ENCODE data around the gene TNFAIP1.

The TNFAIP1 gene

DNA sequence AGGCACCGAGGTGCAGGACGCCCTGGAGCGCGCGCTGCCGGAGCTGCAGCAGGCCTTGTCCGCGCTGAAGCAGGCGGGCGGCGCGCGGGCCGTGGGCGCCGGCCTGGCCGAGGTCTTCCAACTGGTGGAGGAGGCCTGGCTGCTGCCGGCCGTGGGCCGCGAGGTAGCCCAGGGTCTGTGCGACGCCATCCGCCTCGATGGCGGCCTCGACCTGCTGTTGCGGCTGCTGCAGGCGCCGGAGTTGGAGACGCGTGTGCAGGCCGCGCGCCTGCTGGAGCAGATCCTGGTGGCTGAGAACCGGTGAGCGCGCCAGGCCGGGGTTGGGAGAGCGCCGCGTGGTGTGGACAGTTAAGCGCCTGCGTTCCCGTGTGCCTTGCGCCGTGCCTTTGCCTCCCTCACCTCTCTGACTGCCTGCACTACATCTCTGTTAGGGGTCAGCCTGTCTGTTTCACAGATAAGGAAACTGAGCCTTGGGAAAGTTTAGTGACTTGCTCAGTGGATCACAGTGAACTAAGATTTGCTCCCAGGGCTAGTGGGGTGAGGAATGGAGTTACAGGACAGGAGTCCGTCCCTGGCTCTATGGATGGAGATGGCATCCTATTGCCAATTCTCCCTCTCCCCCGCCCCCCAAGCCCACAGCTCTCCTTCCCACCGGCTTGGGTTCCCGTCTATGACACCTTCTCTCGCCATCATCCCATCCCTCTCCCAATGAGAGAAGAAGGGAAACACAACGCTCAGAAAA is 36.8 kb downstream of the TNFAIP1 start:
- no peak for DNase-seq

DNA sequence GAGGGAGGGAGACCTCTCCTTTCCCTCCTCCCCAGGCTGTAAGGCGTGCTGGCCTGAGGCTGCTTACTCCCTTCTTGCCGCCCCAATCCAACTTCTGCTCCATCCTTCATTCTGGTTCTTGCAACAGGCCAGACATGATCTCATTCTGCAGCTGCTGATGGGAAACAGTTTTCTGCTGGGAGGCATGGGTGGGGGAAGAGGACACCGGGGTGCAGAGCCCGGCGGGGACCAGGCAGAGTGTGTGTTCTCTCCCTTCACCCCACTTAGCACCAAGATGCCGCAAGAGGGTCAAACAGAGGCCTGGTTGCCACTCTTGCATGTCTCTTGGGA is 37.3 kb downstream of the TNFAIP1 start:
- DNase-seq, result no peak

DNA sequence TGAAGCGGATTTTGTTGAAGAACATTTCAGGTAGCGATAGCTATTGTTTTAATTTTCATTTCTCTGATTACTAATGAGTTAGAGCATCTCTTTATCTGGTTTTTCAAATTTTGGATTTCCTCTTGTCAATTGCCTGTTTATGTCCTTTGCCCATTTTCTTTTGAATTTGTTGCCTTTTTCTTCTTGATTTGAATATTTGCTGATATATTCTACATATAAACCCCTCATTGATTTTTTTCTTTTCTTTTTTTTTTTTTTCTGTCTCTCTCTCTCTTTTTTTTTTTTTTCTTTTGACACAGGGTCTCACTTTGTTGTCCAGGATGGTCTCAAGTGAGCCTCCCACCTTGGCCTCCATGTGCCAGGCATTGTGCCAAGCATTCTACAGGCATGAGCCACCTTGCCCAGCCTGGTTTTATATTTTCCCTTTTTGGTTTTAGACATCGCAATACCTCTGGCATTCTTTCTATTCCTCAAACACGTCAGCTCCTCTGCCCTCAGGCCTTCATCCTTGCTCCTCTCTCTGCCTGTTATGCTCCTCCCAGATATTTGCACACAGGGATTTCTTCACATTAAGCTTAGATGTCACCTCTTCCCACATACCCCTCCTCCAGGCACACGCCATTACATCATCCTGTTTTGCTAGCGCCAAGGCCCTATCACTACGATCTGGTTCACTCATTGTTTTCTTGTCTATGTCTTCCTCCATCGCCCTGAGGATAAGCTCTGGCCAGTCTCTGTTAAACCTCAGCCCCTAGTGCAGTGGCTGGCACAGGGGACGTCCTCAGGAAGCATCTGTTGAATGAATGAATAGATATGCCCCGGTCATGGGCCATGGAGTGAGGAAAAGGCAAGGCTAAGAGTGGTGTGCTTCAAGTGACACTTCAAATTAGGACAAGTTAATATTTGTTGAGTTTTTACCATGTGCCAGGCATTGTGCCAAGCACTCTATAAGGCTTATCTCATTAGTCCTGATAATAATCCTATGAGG is 44.5 kb downstream of the TNFAIP1 start:
- no peak for DNase-seq

DNA sequence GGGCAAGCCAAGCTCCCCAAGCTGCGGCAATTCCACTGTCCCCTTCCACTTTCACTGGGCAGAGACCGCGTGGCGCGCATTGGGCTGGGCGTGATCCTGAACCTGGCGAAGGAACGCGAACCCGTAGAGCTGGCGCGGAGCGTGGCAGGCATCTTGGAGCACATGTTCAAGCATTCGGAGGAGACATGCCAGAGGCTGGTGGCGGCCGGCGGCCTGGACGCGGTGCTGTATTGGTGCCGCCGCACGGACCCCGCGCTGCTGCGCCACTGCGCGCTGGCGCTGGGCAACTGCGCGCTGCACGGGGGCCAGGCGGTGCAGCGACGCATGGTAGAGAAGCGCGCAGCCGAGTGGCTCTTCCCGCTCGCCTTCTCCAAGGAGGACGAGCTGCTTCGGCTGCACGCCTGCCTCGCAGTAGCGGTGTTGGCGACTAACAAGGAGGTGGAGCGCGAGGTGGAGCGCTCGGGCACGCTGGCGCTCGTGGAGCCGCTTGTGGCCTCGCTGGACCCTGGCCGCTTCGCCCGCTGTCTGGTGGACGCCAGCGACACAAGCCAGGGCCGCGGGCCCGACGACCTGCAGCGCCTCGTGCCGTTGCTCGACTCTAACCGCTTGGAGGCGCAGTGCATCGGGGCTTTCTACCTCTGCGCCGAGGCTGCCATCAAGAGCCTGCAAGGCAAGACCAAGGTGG is 45.7 kb downstream of the TNFAIP1 start:
- DNase-seq, result no peak

DNA sequence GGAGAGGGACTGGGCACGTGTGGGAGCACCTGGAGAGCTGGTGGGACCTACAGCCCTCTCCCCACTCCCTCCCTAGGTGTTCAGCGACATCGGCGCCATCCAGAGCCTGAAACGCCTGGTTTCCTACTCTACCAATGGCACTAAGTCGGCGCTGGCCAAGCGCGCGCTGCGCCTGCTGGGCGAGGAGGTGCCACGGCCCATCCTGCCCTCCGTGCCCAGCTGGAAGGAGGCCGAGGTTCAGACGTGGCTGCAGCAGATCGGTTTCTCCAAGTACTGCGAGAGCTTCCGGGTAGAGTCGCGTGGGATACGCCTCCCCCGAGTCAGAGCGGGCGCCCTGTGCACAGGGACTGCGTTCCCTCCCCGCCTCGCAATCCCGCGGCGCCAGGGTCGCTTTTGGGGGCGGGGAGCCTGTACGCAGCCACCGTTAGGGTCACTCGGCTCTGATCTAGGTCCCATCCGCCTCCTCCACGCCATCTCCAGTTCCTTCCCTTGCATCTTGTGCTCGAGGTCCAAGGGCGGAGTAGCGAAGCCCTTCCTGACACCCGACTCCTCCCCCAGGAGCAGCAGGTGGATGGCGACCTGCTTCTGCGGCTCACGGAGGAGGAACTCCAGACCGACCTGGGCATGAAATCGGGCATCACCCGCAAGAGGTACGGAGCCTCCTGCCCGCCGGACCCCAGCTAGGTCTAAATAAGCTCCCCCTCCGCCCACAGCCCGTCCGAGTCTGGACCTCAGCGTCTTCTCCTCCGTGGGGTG is 48.9 kb downstream of the TNFAIP1 start:
- DNase-seq, result peak; percentile 69

DNA sequence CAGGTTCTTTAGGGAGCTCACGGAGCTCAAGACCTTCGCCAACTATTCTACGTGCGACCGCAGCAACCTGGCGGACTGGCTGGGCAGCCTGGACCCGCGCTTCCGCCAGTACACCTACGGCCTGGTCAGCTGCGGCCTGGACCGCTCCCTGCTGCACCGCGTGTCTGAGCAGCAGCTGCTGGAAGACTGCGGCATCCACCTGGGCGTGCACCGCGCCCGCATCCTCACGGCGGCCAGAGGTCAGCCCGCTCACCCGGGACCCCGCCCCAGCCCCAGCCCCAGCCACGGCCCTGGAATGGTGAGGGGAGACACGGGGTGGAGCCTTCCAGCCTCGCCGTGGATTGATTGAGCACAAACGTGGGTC is 49.5 kb downstream of the TNFAIP1 start:
- DNase-seq, result no peak

DNA sequence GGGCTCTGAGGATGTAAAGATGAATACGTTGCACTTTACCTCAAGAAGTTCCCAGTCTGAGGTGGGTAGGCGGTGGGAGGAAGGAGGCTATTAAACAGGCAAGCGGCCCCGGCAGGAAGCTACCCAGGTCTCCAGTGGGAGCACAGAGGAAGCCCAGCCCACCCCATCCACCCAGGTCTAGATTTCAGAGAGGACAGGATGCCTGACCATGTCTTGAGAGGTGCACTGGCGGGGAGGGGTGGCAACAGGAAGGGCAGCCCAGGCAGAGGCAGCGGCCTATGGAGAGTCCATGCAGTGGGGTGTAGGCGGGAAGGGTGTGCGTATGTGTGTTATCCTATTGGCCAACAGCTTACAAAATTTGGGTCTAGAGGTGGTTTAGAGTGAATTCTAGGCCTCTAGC is 49.8 kb downstream of the TNFAIP1 start:
- no peak for DNase-seq

DNA sequence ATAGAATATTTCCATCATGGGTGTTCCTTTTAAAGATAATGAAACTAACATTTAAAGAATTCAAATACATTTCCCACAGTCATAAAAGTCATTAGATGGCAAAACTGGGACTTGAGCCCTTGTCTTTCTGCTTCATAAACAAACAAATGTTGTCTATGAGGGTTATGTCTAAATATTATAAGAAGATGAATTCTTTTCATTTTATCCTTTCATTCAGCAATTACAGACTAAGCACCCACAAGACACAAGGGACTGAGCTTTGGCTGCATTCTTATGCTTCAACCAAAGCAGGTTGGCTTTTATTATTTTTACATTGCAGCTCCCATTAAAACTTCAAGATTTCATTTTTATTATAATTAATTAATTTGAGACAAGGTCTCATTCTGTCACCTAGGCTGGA is 50.8 kb downstream of the TNFAIP1 start:
- no peak for DNase-seq

DNA sequence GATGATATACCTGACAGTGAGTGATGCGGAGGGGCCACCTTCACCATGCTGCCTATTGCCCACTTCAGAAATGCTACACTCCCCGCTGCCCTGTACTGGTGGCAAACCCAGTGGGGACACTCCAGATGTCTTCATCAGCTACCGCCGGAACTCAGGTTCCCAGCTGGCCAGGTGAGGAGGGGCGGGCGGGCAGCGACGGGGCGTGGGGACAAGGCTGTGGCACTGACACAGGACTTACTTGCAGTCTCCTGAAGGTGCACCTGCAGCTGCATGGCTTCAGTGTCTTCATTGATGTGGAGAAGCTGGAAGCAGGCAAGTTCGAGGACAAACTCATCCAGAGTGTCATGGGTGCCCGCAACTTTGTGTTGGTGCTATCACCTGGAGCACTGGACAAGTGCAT is 52.5 kb downstream of the TNFAIP1 start:
- no peak for DNase-seq

DNA sequence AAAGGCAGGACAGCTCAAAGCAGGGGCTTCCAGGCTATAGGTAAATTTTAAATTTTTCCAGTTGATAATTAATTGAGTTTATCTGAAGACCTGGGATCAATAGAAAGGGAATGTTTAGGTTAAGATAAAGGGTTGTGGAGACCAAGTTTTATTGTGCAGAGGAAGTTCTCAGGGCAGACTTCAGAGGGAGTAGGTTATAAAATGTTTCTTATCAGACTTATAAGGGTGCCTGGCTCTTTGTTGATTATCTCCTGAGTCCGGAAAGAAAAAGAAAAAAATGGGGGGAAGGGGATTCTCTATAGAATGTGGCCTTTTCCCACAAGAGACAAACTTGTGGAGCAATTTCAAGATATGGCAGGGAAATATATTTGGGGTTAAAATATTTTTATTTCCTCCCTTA is 54.6 kb downstream of the TNFAIP1 start:
- no peak for DNase-seq

DNA sequence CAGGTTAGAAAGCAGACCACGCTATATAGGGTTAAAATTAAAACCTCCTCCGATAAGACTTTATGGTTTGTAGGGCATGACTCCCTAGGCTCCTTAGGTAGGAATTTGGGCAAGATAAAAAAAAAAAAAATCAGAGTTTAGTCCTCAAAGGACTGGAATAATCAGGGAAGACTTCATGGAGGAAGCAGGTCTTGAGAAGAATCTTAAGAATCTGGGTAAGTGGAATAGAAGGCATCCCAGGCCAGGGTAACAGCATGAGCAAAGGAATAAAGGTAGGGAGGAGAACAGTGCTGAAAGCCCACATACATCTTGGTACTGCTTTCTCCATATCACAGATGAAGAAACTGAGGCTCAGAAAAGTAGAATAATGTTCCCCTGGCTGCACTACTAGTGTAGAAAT is 55.0 kb downstream of the TNFAIP1 start:
- no peak for DNase-seq

DNA sequence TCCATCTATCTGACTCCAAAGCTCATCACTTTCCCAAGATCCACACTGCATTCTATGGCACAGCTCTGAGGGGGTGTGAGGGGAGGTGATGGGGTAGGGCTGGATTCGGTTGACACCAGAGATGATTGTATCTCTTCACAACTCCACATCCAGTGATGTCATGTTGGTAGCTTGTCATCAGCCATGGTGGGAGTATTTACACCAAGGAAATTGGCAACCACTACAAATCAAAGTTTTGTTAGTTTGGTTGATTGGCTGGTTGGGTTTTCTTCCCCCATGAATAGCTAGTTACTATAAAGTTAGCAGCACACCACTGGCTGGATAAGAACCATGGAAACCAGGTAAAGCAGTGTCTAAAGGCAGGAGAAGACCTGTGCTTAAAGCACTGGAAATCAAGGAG is 55.4 kb downstream of the TNFAIP1 start:
- no peak for DNase-seq

DNA sequence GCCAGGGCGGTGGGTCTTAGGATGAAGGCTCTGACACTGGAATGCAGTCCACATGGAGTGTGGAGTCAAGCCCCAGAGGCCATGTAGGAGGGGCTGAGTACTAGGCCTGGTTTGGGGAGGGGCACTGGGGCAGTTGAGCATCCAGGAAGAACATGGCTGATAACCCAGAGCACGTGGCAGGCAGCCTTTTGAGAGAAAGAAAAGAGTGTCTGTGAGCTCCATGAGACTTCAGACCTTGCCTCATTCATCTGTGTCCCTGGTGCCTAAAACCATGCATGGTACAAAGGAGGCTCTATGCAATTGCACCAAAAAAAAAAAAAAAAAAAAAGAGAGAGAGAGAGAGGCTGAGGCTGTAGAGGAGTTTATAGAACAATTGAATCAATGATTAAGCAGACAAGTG is 55.8 kb downstream of the TNFAIP1 start:
- DNase-seq, result no peak

DNA sequence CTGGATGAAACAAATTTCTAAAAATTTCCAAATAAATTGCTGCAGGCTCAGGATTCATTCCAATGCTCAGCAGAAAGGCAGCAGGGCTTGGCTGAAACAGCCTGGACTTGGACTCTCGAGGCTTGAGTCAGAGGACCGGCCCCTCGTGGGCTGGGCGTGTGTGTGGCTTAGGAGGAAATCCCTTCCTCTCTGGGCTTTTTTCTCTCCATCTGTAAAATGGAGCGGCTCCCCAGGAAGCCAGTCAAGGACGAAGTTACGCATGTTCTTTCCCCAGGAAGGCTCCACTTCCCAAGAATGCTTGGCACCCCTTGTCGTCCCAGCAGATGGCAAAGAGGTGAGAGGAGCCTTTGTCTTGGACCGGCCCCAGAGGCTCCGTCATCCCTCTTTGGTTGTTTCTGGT is 56.9 kb downstream of the TNFAIP1 start:
- DNase-seq, result no peak

DNA sequence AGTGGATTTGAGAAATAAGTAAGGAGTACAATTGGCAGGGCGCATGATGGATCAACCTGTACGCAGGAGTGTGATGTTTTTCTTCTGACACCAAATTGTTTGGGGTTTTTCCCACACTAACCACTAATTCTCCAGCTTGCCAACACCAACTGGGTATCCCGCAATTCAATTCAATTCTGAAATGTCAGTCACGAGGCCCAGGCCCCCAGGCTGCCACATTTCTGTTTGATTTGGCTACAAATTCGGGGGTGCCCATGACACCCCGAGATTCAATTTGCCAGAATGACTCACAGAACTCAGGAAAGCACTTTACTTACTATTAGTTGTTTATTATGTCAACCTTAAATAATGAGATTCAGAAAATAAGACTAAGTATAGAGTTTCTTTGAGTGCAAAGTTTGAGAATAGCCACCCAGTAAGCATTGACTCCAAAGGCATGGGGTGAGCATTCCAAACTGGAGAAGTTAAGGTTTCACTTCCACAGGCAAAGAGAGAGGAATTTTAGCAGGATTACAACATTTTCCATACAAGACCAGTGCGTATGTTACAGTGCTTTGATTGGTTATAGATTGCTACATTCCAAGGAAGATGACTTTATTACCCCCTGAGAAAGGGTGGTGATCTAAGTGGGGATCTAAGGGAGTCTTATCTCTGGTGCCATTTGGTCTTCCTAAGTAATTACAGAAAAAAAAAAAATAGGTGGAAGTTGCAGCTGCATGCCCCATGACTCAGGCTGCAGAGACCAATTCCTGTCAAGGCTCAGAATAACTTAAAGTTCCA is 59.0 kb downstream of the TNFAIP1 start:
- no peak for DNase-seq

DNA sequence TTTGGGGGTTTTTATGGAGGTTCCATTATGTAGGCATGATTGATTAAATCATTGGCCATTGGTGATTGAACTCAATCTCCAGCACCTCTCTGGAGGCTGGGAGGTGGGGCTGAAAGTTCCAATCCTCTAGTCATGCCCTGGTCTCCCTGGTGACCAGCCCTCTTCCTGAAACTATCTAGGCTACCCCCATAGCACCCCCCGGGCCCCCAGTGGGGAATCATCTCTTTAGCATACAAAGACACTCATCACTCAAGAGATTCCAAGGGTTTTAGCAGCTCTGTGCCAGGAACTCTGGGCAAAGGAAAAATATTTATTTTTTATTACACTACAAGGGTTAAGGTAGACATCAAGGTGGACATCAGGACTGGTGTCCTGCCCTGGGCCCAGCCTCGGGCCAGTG is 59.9 kb downstream of the TNFAIP1 start:
- no peak for DNase-seq

DNA sequence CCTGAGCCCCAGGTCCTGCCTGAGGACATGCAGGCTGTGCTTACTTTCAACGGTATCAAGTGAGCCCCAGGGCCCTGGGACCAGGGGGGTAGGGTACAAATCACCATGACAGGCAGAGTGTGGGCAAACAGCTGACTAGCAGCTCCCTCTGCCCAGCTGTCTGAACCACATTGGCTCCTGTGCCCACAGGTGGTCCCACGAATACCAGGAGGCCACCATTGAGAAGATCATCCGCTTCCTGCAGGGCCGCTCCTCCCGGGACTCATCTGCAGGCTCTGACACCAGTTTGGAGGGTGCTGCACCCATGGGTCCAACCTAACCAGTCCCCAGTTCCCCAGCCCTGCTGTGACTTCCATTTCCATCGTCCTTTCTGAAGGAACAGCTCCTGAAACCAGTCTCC is 60.4 kb downstream of the TNFAIP1 start:
- DNase-seq, result no peak

Measured in NCI-H1105 (cell line).